RWPE2 (cell line): ENCODE data around the gene FGFBP2.
A peak's percentile ranks its signal among the peaks of the same experiment; 100 is the strongest.

Experiments used
- ATAC-seq: fragments of 200-7000 bp; cut with Tn5 transposase; 3 replicates; pipeline ENCODE4 v1.9.1; 2021; ENCODE audit warnings: low read depth
- DNase-seq: peaks from one replicate; pipeline ENCODE4 v3.0.0-alpha.2; 2020; ENCODE audit warnings: low spot score
- H3K27ac ChIP-seq: fragments of 450-650 bp; 2 replicates; pipeline ENCODE4 v1.5.1; 2017; ENCODE audit warnings: mild to moderate bottlenecking; ENCODE audit not compliant: poor library complexity, severe bottlenecking
- H3K27me3 ChIP-seq: fragments of 250-450 bp; sonication (Bioruptor Pico); 2 replicates; pipeline ENCODE4 v1.5.1; 2021; ENCODE audit warnings: mild to moderate bottlenecking, moderate library complexity; ENCODE audit not compliant: insufficient read depth, poor library complexity, severe bottlenecking
- H3K36me3 ChIP-seq: fragments of 250-450 bp; sonication (Bioruptor Pico); 2 replicates; pipeline ENCODE4 v1.5.1; 2020; ENCODE audit warnings: low read depth, mild to moderate bottlenecking, moderate library complexity
- H3K4me1 ChIP-seq: fragments of 250-450 bp; sonication (Bioruptor Pico); 2 replicates; pipeline ENCODE4 v1.5.1; 2021; ENCODE audit warnings: mild to moderate bottlenecking, moderate library complexity; ENCODE audit not compliant: insufficient read depth, poor library complexity, severe bottlenecking
- H3K4me3 ChIP-seq: fragments of 250-450 bp; sonication (Bioruptor Pico); 2 replicates; pipeline ENCODE4 v1.5.1; 2021; ENCODE audit warnings: mild to moderate bottlenecking, moderate library complexity; ENCODE audit not compliant: severe bottlenecking
- H3K9me3 ChIP-seq: fragments of 250-450 bp; sonication (Bioruptor Pico); 2 replicates; pipeline ENCODE4 v1.5.1; 2021; ENCODE audit warnings: mild to moderate bottlenecking, moderate library complexity; ENCODE audit not compliant: severe bottlenecking
- TF ChIP-seq, protein P1 (sequence below): fragments of 450-650 bp; IDR thresholded peaks from one replicate; pipeline ENCODE4 v1.5.1; 2017; ENCODE audit warnings: mild to moderate bottlenecking, moderate library complexity; ENCODE audit not compliant: poor library complexity, severe bottlenecking

FGFBP2 gene

DNA sequence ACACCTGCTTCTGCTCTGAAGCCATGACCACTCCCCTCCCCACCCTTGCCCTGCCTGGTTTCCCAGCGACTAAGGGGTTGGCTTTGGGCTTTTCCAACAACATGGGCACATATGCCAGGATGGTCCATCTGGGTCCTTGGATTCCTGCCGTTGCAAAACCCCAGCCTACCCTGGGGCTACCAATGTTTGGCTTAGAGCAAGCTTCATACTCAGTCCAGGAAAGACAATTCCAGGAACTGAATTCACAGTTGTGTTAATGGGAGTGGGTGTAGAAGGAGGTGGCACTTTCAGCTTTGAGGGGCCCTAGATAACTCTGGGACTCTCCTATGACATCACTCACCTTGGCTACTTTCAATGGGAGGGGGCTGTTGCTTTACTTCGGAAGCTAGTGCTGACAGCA is 33.4 kb downstream of the FGFBP2 start:
- ATAC-seq, result no peak
- H3K36me3 ChIP-seq, result no peaks in the 10 kb centered on the region
- peak overlapping the region; percentile 3 for H3K27ac ChIP-seq

DNA sequence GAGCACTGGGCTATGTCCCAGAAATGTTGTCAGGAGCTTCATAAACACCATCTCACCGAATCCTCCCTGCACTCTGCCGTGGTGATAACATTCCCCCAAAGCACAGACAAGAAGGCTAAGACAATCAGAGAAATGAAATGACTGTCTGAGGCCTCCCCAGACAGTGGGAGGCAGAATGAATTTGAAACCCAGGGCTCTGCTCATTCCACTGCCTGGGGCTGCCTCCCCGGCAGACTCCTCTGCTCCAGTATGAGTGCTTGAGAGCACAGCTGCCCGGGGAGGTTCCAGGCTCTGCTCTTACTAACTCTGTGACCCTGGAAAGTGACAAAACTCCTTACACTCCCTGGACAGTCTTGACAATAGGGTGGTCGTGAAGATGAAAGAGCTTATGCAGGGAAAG is 34.1 kb downstream of the FGFBP2 start:
- H3K36me3 ChIP-seq, result no peaks in the 10 kb centered on the region
- no peaks in the 10 kb centered on the region for H3K27me3 ChIP-seq
- ATAC-seq, result no peak
- no peak overlapping the region for H3K4me3 ChIP-seq
- no peaks in the 10 kb centered on the region for H3K9me3 ChIP-seq
- H3K27ac ChIP-seq, result peak overlapping the region; percentile 3
- TF ChIP-seq, protein P1, sequence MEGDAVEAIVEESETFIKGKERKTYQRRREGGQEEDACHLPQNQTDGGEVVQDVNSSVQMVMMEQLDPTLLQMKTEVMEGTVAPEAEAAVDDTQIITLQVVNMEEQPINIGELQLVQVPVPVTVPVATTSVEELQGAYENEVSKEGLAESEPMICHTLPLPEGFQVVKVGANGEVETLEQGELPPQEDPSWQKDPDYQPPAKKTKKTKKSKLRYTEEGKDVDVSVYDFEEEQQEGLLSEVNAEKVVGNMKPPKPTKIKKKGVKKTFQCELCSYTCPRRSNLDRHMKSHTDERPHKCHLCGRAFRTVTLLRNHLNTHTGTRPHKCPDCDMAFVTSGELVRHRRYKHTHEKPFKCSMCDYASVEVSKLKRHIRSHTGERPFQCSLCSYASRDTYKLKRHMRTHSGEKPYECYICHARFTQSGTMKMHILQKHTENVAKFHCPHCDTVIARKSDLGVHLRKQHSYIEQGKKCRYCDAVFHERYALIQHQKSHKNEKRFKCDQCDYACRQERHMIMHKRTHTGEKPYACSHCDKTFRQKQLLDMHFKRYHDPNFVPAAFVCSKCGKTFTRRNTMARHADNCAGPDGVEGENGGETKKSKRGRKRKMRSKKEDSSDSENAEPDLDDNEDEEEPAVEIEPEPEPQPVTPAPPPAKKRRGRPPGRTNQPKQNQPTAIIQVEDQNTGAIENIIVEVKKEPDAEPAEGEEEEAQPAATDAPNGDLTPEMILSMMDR, result no peak
- DNase-seq, result no peak
- H3K4me1 ChIP-seq, result peaks cover 5% of the 10 kb centered on the region

More for the DNA sequence above, 33.4 kb downstream of the FGFBP2 start:
- TF ChIP-seq, protein P1, result no peak
- Histone ChIP-seq H3K4me3 (no peak overlapping the region), H3K27me3 (no peaks in the 10 kb centered on the region), H3K4me1 (peaks cover 6% of the 10 kb centered on the region), H3K9me3 (no peaks in the 10 kb centered on the region)
- no peak for DNase-seq

DNA sequence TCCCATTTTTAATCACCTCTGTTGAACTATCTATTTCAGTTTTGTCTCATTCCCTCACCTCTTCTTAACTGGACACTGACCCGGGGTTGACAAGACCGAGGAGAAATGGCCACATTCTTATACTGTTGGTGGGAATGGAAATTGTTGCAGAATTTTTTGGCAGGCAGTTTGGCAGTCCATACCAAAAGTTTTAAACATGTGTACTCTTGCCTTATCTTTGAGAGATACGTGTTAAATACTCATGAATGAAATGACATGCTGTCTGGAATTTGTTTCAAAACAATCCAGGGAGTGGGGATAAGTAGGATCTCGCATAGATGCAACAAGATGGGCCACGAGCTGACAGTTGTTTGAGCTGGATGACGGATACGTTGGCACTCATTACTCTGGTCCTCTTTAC is 36.5 kb downstream of the FGFBP2 start:
- Histone ChIP-seq H3K4me1 (peaks cover 11% of the 10 kb centered on the region), H3K9me3 (no peaks in the 10 kb centered on the region), H3K27me3 (no peaks in the 10 kb centered on the region), H3K27ac (peak overlapping the region; percentile 42), H3K4me3 (no peak overlapping the region), H3K36me3 (no peaks in the 10 kb centered on the region)
- ATAC-seq, result peak; percentile 24; the same call in 1 of the 3 replicates
- no peak for DNase-seq
- TF ChIP-seq, protein P1, result no peak

DNA sequence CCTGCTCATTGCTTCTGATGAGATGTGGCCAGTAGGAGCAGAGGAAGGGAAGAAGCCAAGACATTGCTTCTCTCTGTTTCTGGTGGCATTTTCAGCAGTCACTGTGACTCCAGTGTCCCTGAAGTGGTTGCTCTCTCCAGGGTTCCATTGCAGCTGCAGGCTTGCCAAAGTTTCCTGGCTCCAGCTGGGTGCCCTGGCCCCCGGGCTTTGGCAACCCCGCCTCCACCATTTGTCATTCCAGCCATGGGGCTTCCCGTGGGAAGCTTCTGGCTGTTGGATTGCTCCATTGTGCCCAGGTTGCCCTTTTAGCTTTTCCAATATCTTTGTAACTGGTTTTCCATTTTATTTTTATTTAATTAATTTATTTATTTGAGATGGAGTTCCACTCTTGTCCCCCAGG is 37.1 kb downstream of the FGFBP2 start:
- H3K9me3 ChIP-seq, result no peaks in the 10 kb centered on the region
- H3K4me1 ChIP-seq, result peaks cover 18% of the 10 kb centered on the region
- TF ChIP-seq, protein P1, result no peak
- H3K36me3 ChIP-seq, result no peaks in the 10 kb centered on the region
- H3K4me3 ChIP-seq, result no peak overlapping the region
- DNase-seq (no peak), ATAC-seq (no peak)
- no peaks in the 10 kb centered on the region for H3K27me3 ChIP-seq
- peak overlapping the region; percentile 42 for H3K27ac ChIP-seq

DNA sequence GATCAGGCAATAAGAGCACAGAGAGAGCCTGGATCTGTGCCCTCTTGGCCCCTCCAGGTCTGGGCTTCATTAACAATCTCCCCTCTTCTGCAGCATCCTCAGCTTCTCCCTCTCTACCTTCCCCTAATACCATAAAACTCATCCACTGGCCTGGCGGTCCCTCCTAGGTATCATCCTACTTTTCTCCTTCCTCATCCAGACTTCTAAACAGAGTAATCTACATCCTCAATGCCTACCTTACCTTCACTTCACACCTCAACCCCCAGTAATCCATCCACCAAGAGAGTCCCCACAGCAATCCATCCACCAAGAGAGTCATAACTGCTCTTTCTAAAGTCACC is 41.4 kb downstream of the FGFBP2 start:
- TF ChIP-seq, protein P1, result no peak
- ATAC-seq (0 out of 3 replicates have a peak, but pooled peaks have one; percentile 1), DNase-seq (no peak)
- no peak overlapping the region for H3K4me3 ChIP-seq
- peak overlapping the region; percentile 98 for H3K27ac ChIP-seq
- no peaks in the 10 kb centered on the region for H3K9me3 ChIP-seq
- no peaks in the 10 kb centered on the region for H3K27me3 ChIP-seq
- no peaks in the 10 kb centered on the region for H3K36me3 ChIP-seq
- peaks cover 51% of the 10 kb centered on the region for H3K4me1 ChIP-seq
